ENCODE data around the gene NEDD4L. TPM values are rescaled to one million over a fixed set of nuclear protein-coding genes. Genes with fewer than 3 reads are reported as not detected.

Gene NEDD4L
- total RNA-seq, 1 experiment from 2014 or later = 57.4 TPM

DNA sequence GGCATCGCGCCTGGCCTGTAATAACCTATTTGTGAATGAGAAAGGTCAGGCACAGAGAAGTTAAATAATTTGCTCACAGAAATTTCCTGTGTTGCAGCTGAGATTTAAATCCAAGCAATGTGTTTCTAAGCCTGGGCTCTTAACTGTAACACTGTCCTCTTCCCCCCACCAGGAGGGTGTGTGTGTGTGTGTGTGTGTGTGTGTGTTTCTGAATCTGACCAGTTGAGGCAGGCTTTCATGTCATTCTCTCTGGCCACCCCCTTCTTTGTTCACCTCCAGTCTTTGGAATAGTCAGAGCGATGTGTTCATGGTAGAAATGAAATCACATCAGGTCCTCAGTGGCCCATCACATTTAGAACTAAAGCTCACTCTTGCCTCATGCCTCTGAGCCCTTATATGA is 81.2 kb downstream of the NEDD4L start:
- Histone ChIP-seq H3K27ac (no peak overlapping the region), H3K79me2 (ENCODE audit: low read depth) (peaks cover 64% of the 10 kb centered on the region), H3K4me3 (no peak overlapping the region), H3K4me2 (no peak overlapping the region), H3K27me3 (ENCODE audit: insufficient read depth, low read depth) (no peaks in the 10 kb centered on the region), H3K9me2 (ENCODE audit: insufficient read depth) (no peaks in the 10 kb centered on the region), H3F3A (ENCODE audit: insufficient read depth, low read depth) (peaks cover 20% of the 10 kb centered on the region), H3K9me3 (ENCODE audit: insufficient read depth, low read depth) (no peaks in the 10 kb centered on the region), H3K36me3 (ENCODE audit: low read depth) (no peaks in the 10 kb centered on the region), H3K4me1 (replicated peaks; ENCODE audit: insufficient read depth) (peaks cover 25% of the 10 kb centered on the region), H2AFZ (no peak overlapping the region), H4K20me1 (ENCODE audit: insufficient read depth) (no peaks in the 10 kb centered on the region)
- CTCF ChIA-PET = interaction anchor here (0.6 kb wide), 1 partner anchor 197 kb away, joined by 3 read pairs; no protein-coding TSS in a partner anchor
- POLR2A ChIA-PET (ENCODE audit: unreplicated experiment) = interaction anchor here (0.6 kb wide), 1 partner anchor 112 kb away, joined by 8 read pairs; no protein-coding TSS in a partner anchor
- BruUV-seq (replicated peaks) = no TSS peak
- intact Hi-C loops (cut with micrococcal nuclease; ENCODE audit: unreplicated experiment) = loop anchor here (10.0 kb wide), 1 partner anchor 490 kb away; no protein-coding TSS in a partner anchor
- no peak for TF ChIP-seq EZH2 (IDR thresholded peaks at IDR 0.05; ENCODE audit: low read depth)
- TF ChIP-seq, protein P1, sequence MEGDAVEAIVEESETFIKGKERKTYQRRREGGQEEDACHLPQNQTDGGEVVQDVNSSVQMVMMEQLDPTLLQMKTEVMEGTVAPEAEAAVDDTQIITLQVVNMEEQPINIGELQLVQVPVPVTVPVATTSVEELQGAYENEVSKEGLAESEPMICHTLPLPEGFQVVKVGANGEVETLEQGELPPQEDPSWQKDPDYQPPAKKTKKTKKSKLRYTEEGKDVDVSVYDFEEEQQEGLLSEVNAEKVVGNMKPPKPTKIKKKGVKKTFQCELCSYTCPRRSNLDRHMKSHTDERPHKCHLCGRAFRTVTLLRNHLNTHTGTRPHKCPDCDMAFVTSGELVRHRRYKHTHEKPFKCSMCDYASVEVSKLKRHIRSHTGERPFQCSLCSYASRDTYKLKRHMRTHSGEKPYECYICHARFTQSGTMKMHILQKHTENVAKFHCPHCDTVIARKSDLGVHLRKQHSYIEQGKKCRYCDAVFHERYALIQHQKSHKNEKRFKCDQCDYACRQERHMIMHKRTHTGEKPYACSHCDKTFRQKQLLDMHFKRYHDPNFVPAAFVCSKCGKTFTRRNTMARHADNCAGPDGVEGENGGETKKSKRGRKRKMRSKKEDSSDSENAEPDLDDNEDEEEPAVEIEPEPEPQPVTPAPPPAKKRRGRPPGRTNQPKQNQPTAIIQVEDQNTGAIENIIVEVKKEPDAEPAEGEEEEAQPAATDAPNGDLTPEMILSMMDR (conservative IDR thresholded peaks at IDR 0.05) = no peak
- DNase-seq = no peak

DNA sequence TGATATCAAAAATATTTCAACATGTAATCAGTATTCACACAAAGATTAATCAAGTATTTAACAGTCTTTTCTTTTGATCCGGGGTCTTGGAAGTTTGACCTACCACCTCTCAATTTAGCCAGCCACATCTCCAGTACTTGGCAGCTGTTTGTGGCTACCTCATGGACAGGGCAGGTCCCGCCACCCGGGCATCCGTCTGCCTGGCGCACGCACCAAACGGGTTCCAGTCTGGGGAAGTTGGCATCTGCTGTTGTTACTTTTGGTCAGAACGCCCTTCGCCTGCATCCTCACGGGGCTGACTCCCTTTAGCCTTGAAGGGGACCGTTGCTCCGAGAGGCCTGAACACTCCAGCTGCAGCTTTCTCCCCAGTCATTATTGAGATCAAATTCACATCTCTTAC is 81.7 kb downstream of the NEDD4L start:
- ChIA-PET POLR2A (ENCODE audit: unreplicated experiment) (no interaction called here), CTCF (no interaction called here)
- Histone ChIP-seq H3K4me2 (no peak overlapping the region), H4K20me1 (ENCODE audit: insufficient read depth) (no peaks in the 10 kb centered on the region), H3K9me3 (ENCODE audit: insufficient read depth, low read depth) (no peaks in the 10 kb centered on the region), H3K36me3 (ENCODE audit: low read depth) (no peaks in the 10 kb centered on the region), H3K9me2 (ENCODE audit: insufficient read depth) (no peaks in the 10 kb centered on the region), H3K79me2 (ENCODE audit: low read depth) (peaks cover 64% of the 10 kb centered on the region), H3K4me3 (no peak overlapping the region), H3K27me3 (ENCODE audit: insufficient read depth, low read depth) (no peaks in the 10 kb centered on the region), H2AFZ (no peak overlapping the region), H3F3A (ENCODE audit: insufficient read depth, low read depth) (peaks cover 17% of the 10 kb centered on the region), H3K27ac (no peak overlapping the region), H3K4me1 (replicated peaks; ENCODE audit: insufficient read depth) (peaks cover 25% of the 10 kb centered on the region)
- intact Hi-C loops (cut with micrococcal nuclease; ENCODE audit: unreplicated experiment) = loop anchor here (10.0 kb wide), 1 partner anchor 491 kb away; no protein-coding TSS in a partner anchor
- TF ChIP-seq, protein P1 (conservative IDR thresholded peaks at IDR 0.05) = no peak
- TF ChIP-seq EZH2 (IDR thresholded peaks at IDR 0.05; ENCODE audit: low read depth) = no peak
- BruUV-seq (replicated peaks) = no TSS peak
- no peak for DNase-seq

DNA sequence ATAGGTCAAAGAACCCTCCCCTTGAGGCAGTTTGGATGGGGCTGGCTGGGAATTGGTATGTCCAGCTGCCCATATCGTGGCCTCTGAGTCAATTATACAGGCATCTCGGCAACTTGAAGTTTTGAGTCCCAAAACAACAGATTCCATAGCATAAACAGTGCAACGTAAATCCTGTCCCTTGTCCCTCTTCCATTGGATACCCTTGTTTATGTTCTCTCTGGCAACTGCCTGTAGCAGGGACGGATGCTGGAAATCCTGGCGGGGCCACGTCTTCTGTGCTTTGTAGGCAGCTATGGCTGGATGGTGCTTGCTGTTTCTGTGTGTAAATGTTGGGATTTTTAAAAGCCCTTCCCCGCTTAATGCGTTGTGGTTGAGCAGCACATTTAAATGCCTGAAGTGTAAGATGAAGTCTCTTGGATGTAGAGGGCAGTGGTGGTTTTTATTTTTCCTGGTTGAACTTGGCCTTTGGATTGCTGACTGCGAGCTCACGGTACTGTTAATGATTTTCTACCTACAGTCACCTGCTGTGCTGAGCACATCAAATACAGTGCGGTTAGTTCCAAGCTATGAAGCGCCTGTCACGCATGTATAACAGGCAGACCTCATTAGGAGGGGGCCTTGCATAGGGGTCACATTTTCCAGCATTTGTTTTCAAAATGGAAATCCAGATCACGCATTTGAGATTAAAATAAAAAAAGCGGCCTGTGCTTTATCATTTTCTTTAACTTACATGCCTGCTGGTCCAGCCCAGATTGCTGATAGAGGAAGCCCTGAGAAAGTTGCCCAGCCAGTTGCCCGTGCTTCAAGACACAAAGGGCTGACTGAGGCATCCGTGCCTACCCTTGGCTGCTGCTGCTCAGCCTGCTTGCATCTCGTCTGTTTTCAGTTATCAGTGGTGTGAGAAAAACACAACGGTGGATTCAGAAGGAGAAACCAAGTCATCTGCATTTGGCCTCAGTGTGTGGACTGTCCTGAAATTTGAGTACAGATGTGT is 84.7 kb downstream of the NEDD4L start:
- CTCF ChIA-PET = no interaction called here
- H3K9me2 ChIP-seq (ENCODE audit: insufficient read depth) = no peaks in the 10 kb centered on the region
- H4K20me1 ChIP-seq (ENCODE audit: insufficient read depth) = no peaks in the 10 kb centered on the region
- no peaks in the 10 kb centered on the region for H3K9me3 ChIP-seq (ENCODE audit: insufficient read depth, low read depth)
- peak in 1 of 2 experiments; percentile 80 for DNase-seq
- H3K36me3 ChIP-seq (ENCODE audit: low read depth) = no peaks in the 10 kb centered on the region
- H3F3A ChIP-seq (ENCODE audit: insufficient read depth, low read depth) = peaks cover 11% of the 10 kb centered on the region
- peaks cover 18% of the 10 kb centered on the region for H3K4me1 ChIP-seq (replicated peaks; ENCODE audit: insufficient read depth)
- H3K27ac ChIP-seq = peak overlapping the region; percentile 65
- no peak overlapping the region for H2AFZ ChIP-seq
- peaks cover 65% of the 10 kb centered on the region for H3K79me2 ChIP-seq (ENCODE audit: low read depth)
- no peak for TF ChIP-seq EZH2 (IDR thresholded peaks at IDR 0.05; ENCODE audit: low read depth)
- TF ChIP-seq, protein P1 (conservative IDR thresholded peaks at IDR 0.05) = no peak; the same call in 1 of the 2 replicates
- peak overlapping the region; percentile 81 for H3K4me2 ChIP-seq
- H3K27me3 ChIP-seq (ENCODE audit: insufficient read depth, low read depth) = no peaks in the 10 kb centered on the region
- BruUV-seq (replicated peaks) = no TSS peak
- POLR2A ChIA-PET (ENCODE audit: unreplicated experiment) = no interaction called here
- intact Hi-C loops (cut with micrococcal nuclease; ENCODE audit: unreplicated experiment) = loop anchor here (10.0 kb wide), 1 partner anchor 494 kb away; no protein-coding TSS in a partner anchor
- peak overlapping the region; percentile 30; the same call in 1 of the 2 replicates for H3K4me3 ChIP-seq

Measured in PC-9 (cell line).